Ureter (tissue), 1 donor: ENCODE results near the gene FAM186B. TPM values are rescaled to one million over a fixed set of nuclear protein-coding genes. Genes with fewer than 3 reads are reported as not detected.
"Not testable (repeated sequence)": the region's sequence is repeated elsewhere in the genome, so short reads cannot be mapped to it uniquely, and the experiment has no call there.

Experiments used
- DNase-seq: peaks from one replicate; pipeline ENCODE4 v3.0.0-alpha.2; 2020; ENCODE audit warnings: low spot score
- total RNA-seq: library from RNA; stranded (reverse); gene quantifications from one replicate; pipeline ENCODE4 v1.2.4, GENCODE V29; 2023
- donor health status: DM: yes; HTN: yes; CAD: no.

Gene FAM186B, protein sequence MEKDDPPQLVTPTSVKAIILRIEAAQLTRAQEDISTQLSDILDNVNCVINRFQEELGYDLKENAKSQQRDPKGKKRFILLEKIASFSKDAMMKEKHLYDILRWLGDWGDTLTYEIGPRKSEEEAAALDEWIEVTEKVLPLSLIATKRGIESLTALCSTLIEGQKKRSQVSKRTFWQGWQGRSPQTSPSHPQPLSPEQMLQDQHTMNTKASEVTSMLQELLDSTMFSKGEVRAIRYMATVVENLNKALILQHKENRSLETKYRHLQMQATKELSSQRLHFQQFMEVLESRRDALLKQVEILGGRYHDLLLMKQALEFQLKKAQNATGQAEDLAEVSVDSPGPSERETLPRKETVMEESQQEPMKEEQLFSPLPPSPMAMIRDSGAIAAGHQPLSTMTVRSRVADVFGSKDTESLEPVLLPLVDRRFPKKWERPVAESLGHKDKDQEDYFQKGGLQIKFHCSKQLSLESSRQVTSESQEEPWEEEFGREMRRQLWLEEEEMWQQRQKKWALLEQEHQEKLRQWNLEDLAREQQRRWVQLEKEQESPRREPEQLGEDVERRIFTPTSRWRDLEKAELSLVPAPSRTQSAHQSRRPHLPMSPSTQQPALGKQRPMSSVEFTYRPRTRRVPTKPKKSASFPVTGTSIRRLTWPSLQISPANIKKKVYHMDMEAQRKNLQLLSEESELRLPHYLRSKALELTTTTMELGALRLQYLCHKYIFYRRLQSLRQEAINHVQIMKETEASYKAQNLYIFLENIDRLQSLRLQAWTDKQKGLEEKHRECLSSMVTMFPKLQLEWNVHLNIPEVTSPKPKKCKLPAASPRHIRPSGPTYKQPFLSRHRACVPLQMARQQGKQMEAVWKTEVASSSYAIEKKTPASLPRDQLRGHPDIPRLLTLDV
- total RNA-seq = 1.2 TPM

DNA sequence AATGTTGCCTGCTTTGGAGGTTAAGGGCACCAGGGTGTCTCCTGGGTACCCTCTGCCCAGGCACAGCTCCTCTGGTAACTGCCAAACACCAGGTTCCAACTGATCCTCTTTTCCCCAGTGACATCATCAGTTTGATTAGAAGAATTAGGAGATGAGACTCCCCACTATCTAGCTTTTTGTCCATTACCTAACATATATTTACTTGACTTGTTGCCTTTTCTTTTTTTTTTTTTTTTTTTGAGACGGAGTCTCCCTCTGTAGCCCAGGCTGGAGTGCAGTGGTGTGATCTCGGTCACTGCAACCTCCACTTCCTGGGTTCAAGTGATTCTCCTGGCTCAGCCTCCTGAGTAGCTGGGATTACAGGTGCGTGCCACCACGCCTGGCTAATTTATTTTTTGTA, at the start of gene FAM186B:
TSS of gene FAM186B (minus strand) at position 101 of the 400 bp plus-strand sequence. CDS start 162 bp downstream, outside the sequence.
- not testable (repeated sequence) for DNase-seq

GRCh38 chr12:49654715-49655114, 49.3 kb upstream of the FAM186B start:
- no peak for DNase-seq

DNA sequence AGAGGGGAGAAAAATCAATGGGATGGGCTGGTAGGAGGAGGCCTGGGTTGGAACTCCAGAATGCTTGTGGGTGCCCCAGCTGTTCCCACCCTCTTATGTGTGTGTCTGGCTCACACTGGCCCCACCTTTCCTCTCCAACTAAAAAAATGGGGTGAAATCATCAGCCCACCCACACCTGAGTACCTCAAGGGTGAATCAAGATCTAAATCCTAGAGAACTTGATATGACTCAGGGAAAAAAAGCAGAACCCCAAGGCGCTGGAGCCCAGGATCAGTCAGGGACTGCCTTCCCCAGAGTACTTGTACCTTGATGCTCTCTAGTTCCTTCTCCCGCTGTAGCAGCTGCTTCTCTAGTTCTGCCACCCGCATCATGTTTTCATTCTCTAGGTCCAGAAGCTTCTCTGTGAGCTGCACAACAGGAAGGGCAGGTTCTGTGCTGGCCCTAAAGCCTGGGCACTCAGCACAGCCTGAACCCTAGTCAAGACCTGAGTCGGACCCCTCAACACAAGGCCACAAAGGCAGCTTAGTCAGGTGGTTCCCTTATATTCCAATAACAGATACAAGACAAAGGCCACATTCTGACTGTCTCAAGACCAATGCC, 47.6 kb upstream of the FAM186B start:
- no peak for DNase-seq

GRCh38 chr12:49651855-49652254, 46.4 kb upstream of the FAM186B start:
- no peak for DNase-seq

- DNase-seq = no peak
These were observed 44.5 kb upstream of the FAM186B start for GRCh38 chr12:49649892-49650291.

- no peak for DNase-seq
These were observed 44.0 kb upstream of the FAM186B start for GRCh38 chr12:49649445-49649844.

- DNase-seq = no peak
These were observed 43.2 kb upstream of the FAM186B start for GRCh38 chr12:49648712-49649003.

GRCh38 chr12:49647827-49648711, 42.6 kb upstream of the FAM186B start:
- DNase-seq = no peak

- DNase-seq = no peak
These were observed 41.6 kb upstream of the FAM186B start for GRCh38 chr12:49646871-49647654.

DNA sequence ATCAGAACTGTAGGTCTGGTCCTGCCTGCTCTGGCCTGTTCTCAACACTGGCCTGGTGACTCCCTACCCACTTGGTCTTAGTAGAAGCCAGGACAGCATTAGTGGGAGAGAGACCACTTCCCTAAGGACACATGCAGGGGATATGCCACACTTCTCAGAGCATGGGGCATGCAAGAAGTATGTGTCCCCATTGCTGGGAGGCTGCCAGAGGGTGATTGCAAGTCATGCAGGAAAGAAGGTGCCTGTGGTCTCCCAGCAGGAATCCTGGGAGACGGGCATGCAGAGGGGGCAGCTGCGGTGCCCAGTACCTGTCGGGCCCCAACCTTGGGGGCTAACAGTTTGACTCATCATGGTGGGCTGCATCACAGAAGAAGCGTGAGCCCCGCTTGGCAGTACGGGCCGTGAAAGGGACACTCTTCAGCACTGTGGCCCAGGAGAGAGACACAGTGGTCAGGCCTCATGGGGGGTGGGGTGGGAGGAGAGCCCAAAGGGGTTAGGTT, 40.9 kb upstream of the FAM186B start:
- no peak for DNase-seq

DNA sequence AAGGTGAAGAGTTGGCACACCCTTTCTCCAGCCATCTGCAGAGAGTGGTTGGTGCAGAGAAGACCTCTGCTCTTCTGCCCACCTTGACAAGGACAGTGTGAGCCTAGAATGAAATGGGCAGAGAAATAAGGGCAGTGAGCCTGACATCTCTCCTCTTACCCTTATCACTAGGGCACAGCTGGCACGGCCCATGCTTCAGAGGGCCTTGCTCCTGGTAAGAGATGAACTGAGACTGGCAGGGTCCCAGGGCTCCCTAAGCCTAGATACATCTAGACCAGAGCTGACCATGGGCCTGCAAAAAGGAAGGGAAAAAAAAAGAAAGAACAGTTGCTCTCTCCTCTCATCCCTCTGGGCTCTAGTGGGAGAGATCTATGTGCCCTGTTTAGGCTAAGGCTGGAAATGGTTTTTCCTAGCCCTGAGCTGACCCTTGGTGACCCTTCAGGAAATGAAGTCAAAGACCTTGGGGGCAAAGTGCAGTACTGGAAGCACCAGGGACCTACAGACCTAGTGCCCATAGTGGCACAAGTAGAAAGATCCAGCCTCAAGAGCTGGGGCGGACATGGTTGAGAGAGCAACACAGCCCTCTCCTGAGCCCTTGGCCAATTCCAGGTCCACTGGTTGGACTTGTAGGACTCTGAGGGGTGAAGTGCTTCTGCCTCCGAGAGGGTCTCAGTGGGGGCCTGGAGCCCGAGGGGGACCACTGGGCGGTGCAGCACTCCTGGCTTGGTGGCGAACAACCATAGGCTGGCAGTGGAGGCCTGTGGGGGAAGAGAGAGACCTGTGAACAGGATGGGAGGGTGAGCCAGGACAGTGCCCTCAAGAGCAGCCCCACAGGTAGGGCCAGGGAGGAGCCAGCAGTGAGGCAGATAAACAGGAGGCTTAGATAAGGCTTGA, 40.0 kb upstream of the FAM186B start:
- DNase-seq = no peak

DNA sequence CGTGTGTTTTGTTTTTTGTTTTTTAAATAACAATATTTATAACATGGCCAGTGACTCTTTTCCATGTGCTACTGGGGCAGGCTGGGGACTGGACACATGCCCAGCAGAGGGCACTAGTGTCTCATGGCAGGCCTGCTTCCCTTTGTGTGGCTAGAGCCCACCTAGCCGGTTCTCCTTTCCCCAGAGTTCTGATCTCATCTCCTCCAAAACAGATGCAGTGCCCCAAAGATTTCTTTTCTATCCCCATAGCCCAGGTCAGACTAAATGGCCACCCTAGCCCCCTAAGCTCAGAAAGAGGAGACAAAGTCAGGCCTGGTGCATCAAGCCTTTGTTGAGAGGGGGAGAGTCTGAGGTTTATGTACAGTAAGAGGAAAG, 39.2 kb upstream of the FAM186B start:
- DNase-seq = peak; percentile 86

GRCh38 chr12:49643961-49644619, 38.7 kb upstream of the FAM186B start:
- peak; percentile 64 for DNase-seq

DNA sequence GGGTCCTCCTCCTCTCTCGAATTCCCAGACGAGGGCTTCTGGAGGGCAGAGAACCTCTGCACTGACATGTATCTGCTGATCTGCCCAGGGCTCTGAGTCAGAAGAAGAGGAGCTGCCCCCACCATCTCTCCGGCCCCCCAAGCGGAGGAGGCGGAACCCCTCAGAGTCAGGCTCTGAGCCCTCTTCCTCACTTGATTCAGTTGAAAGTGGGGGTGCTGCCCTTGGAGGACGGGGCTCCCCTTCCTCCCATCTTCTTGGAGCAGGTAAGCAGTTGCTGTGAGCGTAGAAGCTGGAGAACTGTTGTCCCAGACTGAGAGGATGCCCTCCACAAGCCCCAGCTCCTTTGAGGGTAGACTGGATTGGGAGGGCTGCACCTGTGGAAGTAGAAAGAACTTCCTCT, 37.7 kb upstream of the FAM186B start:
- DNase-seq = no peak

DNA sequence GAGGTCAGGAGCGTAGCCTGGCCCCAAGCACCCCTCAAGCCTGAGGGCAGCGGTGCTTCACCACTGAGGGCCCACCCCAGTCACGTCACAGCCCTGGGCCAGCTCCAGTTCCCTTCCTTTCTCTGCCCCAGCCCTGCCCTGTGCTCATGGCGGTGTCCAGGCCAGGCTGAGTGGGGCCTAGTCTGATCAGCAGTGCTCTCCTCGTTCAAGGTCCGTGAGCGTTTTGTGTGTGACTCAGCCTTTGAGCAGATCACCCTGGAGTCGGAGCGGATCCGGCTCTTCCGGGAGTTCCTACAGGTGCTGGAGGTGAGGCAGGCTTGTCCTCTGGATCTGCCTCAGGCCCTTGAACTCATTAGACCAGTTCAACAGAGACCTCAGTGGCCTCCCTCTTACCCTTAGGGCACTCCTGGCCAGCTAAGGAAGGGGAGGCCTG, 36.9 kb upstream of the FAM186B start:
- no peak for DNase-seq

DNA sequence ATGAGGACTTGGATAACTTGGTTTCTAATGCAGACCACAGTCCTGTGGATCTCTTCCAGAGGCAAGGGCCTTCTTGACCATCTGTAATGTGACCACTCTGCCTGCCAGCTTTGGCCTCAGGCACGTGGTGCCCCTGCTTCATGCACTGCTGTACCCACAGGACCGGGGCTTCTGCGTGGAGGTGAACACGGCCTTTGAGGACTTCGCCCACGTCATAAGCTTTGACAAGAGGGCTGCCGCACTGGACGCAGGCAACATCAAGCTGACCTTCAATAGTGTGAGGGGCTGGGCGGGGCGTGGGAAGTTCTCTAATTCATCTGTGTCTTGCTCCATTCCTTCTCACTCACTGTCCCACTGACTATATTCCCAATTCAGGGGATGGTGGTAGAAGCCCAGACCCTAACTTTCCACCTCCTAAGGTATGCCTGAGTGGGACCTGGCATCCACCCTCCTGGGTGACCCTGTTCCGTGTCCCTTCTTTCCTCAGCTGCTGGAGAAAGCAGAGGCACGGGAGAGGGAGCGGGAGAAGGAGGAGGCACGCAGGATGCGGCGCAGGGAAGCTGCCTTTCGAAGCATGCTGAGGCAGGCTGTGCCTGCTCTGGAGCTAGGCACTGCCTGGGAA, 36.4 kb upstream of the FAM186B start:
- no peak for DNase-seq

DNA sequence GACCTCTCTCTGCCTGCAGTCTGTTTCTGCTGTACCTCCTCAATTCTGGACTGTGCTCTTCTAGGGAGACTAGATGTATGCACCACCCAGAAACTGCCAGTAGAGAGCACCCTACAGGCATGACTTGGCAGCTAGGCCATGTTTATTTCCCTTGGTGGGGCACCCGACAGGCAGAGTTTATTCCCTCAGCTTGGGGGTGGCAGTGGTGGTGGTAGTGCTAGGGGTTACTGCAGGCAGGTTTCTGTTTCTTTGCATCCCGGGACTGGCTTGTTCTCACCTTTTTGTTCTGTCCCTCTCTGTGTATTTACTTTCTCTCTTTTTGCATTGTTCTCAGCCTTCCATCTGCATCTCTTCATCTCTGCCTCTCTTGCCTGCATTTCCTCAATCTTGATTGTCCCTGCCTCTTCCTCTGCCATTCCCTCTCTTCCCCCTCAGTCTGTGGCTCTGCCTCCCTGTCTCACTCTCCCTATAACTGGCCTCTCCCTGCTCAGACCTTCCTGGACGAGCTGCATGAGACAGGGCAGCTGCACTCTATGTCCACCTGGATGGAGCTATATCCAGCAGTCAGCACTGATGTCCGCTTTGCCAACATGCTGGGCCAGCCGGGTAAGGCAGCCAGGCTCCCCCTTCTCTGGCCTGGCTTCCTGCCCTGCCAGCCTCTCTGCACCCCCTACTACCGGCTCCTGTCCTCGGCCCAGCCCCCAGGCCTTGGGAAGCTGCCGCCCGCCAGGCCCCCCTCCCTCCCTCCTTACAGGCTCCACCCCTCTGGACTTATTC, 31.7 kb upstream of the FAM186B start:
- DNase-seq = no peak

DNA sequence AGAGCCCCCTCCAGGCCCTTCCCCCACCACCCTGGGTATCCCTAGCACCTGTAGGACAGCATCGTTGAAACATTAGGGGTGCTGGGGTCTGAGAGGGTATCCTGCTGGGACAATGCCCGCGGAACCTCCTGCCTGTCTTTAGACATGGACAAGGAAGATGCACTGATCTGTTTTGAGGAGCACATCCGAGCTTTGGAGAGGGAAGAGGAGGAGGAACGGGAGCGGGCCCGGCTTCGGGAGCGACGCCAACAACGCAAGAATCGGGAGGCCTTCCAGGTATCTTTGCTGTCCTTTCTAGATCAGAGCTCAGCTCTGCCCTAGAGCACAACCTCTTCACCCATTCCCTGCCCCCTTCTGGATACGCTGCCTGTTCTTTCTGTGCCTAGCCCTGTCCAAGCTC, 31.1 kb upstream of the FAM186B start:
- no peak for DNase-seq
